Measurements from ENCODE around the gene ZBTB20.

- TF ChIP-seq CTCF (IDR thresholded peaks at IDR 0.05; ENCODE audit: low read depth, low read length) (no peak), EZH2phosphoT487 (IDR thresholded peaks at IDR 0.05; ENCODE audit: low read depth) (no peak)
Measured at GRCh38 chr3:114299941-114300624, 847.0 kb downstream of the ZBTB20 start.

All from OCI-LY3 (cell line).